ENCODE data around the gene MYCBP2. TPM values are rescaled to one million over a fixed set of nuclear protein-coding genes. Genes with fewer than 3 reads are reported as not detected.
"Not testable (repeated sequence)": the region's sequence is repeated elsewhere in the genome, so short reads cannot be mapped to it uniquely, and the experiment has no call there.

Gene MYCBP2
- total RNA-seq, 1 donor from 2014 or later = 116 TPM

GRCh38 chr13:77215543-77215942, 111.4 kb downstream of the MYCBP2 start:
- DNase-seq (ENCODE audit: extremely low read depth, low read depth, low spot score) = no peak

- DNase-seq (ENCODE audit: extremely low read depth, low read depth, low spot score) = peak; percentile 16
Observed at GRCh38 chr13:77213644-77214043, 113.2 kb downstream of the MYCBP2 start.

DNA sequence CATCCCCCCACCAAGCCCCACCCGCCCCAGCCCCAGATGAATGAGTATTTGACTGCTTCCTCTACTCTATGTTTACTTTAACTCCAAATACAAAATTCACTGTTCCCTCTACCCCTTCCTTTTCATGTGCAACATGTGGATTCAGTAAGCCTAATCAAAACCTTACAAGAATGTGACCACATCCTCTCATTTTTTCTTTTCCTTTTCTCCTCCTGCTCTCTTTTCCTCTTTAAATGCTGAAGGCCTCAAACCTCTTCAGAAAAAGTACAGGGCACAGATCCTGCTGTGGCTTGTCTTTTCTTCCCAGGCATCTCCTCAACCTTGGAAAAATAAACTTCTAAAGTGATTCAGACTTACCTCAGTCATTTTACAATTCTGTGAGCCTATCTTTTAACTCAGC, 119.0 kb downstream of the MYCBP2 start:
- DNase-seq (ENCODE audit: extremely low read depth, low read depth, low spot score) = no peak

DNA sequence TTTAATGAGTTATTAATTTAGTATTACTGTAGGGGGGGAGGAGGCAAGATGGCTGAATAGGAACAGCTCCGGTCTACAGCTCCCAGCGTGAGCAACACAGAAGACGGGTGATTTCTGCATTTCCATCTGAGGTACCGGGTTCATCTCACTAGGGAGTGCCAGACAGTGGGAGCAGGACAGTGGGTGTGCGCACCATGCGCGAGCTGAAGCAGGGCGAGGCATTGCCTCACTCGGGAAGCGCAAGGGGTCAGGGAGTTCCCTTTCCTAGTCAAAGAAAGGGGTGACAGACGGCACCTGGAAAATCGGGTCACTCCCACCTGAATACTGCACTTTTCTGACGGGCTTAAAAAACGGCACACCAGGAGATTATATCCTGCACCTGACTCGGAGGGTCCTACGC, 127.9 kb downstream of the MYCBP2 start:
- DNase-seq (ENCODE audit: extremely low read depth, low read depth, low spot score) = not testable (repeated sequence)

- DNase-seq (ENCODE audit: extremely low read depth, low read depth, low spot score) = no peak
Observed at GRCh38 chr13:77196052-77196618, 130.8 kb downstream of the MYCBP2 start.

DNA sequence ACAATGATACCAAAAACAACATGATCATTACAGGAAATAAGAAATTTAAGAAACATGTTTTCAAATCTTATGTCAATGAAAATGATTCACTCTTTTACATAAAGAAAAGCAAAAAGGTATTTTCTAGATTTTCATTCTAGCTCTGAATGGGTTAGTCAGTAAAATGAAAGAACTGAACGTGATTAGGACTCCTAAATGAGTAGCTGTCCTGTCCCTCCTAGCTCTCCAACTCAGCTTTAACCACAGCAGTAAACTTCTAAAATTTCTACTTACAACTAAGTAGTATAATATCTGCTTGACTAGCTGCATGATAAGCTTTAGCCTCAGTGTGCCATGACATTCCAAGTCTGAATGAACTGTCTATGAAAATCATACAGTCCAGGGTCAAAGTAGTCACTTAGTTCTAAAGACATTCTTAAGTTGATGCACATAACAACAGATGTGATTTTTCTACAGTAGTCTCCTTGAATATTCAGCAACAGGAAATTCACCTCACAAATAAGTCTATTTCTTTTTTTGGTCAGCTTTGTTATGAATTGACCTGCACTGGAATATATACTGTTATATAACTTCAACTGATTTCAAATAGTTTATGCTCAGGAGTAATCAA, 136.4 kb downstream of the MYCBP2 start:
- no peak for DNase-seq (ENCODE audit: extremely low read depth, low read depth, low spot score)

- DNase-seq (ENCODE audit: extremely low read depth, low read depth, low spot score) = no peak
Observed at GRCh38 chr13:77185721-77186120, 141.2 kb downstream of the MYCBP2 start.

GRCh38 chr13:77184455-77184854, 142.4 kb downstream of the MYCBP2 start:
- DNase-seq (ENCODE audit: extremely low read depth, low read depth, low spot score) = no peak

DNA sequence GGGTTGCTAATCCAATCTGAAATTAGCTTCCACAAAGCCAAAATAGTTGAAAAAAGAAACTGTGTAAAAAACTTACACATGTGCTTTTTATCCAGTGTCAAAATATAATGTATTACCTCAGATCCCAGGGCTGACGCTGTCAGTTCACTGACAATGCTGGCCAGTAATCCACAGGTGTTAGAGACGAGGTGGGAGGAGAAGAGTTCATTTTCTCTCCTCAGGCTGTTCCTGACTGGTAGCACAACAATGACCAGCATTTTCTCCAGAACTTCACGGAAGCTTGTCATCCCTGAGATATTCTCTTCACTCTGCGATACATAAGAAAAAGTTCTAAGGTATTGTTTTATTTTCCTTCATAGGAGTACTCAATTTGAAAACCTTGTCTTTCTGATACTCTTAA, 146.9 kb downstream of the MYCBP2 start:
- no peak for DNase-seq (ENCODE audit: extremely low read depth, low read depth, low spot score)

DNA sequence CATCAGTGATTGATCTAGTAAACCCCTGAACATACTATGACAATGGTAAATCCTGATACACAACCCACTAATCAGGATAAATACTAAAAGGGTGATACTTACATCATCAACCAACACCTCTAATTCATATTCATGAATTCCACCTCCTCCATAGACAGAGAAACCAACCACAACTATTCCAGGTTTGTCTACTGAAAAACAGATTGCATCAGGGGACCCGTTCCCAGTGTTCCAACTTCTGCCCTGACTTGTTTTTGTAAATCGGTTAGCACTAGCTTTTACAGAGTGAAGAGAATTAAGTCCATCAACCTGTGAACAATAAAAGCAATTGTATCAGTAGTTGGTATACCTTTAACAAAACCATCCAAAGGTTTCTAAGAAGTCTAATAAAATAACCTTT, 149.2 kb downstream of the MYCBP2 start:
- no peak for DNase-seq (ENCODE audit: extremely low read depth, low read depth, low spot score)

DNA sequence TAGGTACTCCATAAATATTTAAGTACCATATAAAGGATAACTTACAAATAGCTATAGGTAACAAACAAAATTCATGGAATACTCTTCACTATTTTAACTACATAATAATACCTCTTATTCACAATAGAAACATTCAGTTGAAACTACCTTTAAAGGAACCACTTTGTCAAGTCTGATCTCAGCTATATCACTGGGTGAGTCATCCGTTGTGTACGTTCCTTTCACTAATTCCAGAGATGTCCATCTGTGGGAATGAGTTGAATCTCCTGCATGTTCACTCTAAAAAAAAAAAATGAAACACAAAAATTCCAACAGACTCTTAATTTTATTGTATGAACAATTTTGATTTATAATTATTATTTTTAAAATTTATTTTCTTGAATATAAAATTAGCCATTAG, 150.5 kb downstream of the MYCBP2 start:
- DNase-seq (ENCODE audit: extremely low read depth, low read depth, low spot score) = no peak

DNA sequence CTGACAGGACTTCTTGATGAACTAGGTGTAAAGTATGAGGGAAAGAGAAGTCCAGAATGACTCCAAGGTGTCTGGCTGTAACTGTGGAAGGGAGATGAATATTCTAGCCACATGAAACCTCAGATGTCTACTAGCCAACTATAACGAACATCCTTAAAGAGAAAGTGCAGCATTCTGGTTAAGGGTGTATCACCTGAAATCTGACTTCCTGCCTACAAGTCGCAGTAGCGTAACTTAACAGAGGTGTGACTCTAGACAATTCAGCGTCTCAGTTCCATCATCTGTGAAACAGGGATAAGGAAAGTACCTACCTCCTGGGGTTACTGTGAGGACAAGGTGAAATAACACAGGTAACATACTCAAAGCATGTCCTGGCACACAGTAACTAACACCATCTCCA, 154.2 kb downstream of the MYCBP2 start:
- DNase-seq (ENCODE audit: extremely low read depth, low read depth, low spot score) = no peak

- no peak for DNase-seq (ENCODE audit: extremely low read depth, low read depth, low spot score)
Observed at GRCh38 chr13:77171451-77171850, 155.4 kb downstream of the MYCBP2 start.

DNA sequence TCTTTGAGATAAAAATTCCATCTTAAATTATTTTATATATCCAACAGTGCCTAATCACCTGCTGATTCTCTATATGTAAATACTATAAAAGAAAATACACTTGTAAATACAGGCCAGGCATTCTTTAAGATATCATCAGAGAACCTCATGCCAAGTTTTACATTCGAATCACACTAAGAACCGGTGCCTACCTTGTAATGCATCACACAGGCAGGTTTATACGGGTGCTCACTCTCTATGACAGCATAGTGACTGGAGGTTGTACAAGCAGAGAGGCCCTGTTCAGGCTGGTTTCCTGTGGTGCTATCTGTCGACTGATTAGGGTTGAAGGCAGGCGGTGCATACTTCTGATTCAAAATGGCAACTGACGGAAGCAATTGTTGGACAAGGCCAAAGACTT, 158.7 kb downstream of the MYCBP2 start:
- no peak for DNase-seq (ENCODE audit: extremely low read depth, low read depth, low spot score)

GRCh38 chr13:77150651-77151050, 176.2 kb downstream of the MYCBP2 start:
- no peak for DNase-seq (ENCODE audit: extremely low read depth, low read depth, low spot score)

GRCh38 chr13:77143431-77143830, 183.5 kb downstream of the MYCBP2 start:
- no peak for DNase-seq (ENCODE audit: extremely low read depth, low read depth, low spot score)

DNA sequence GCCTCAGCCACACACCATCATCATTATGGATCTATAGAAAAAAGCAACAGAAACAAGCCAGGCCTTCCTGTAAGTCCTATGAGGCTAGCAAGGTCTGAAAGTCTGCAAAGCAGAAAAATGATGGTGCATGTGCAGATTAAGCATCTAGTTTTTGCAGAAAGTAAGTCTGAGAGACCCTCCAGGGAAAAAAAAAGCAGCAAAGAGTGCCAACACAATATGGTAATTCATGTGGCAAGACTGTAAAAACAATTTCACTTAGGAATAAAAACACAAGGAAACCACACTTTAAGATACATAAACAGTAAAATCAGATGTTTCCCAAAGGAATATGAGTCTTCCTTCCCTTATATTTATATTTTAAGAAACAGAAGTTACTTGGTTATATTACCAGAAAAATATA, 187.6 kb downstream of the MYCBP2 start:
- DNase-seq (ENCODE audit: extremely low read depth, low read depth, low spot score) = no peak

GRCh38 chr13:77138813-77139212, 188.1 kb downstream of the MYCBP2 start:
- DNase-seq (ENCODE audit: extremely low read depth, low read depth, low spot score) = no peak

GRCh38 chr13:77136902-77137420, 189.9 kb downstream of the MYCBP2 start:
- no peak for DNase-seq (ENCODE audit: extremely low read depth, low read depth, low spot score)

DNA sequence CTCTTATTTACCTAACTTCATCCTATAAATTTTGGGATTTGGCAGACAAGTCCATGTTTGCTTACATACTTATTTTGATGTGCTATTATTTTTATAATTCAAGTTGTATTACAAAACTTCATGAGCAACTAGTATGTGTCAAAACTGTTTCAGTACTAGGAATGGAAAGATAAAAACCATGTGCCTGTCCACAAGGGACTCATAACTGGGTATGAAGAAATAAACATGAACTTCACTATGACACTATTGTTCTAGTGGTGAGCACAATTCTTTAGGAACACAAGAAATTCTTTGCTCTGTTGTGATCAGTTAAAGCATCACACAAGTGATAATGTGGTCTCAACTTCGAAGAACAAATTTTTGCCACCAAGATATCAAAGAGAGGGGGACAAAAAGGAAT, 202.5 kb downstream of the MYCBP2 start:
- no peak for DNase-seq (ENCODE audit: extremely low read depth, low read depth, low spot score)

DNA sequence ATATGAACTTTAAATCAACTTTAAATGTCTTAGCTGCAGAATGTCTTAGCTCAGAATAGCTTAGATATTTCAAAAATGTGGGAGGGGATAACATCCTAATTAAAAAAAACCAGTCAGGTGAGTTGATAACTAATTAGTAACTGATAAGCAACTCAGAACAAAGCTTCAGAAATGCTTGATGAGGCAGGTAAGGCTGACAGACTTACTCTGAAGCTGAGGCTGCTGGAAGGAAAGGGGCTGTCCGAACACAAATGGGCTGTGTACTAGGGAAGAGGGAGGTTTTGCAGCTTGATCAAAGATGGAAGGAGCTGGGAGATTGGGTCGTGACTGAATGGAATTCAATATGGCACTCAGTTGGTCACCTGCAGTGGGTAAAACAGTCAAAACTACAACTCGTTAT, 208.8 kb downstream of the MYCBP2 start:
- DNase-seq (ENCODE audit: extremely low read depth, low read depth, low spot score) = no peak

GRCh38 chr13:77114271-77114670, 212.6 kb downstream of the MYCBP2 start:
- DNase-seq (ENCODE audit: extremely low read depth, low read depth, low spot score) = no peak

GRCh38 chr13:77113496-77113895, 213.4 kb downstream of the MYCBP2 start:
- no peak for DNase-seq (ENCODE audit: extremely low read depth, low read depth, low spot score)

Data from glomerular endothelial cell (primary cell).